ENCODE data around the gene POU6F2.
A peak's percentile ranks its signal among the peaks of the same experiment; 100 is the strongest.
"Not testable (repeated sequence)": the region's sequence is repeated elsewhere in the genome, so short reads cannot be mapped to it uniquely, and the experiment has no call there.

POU6F2 gene

DNA sequence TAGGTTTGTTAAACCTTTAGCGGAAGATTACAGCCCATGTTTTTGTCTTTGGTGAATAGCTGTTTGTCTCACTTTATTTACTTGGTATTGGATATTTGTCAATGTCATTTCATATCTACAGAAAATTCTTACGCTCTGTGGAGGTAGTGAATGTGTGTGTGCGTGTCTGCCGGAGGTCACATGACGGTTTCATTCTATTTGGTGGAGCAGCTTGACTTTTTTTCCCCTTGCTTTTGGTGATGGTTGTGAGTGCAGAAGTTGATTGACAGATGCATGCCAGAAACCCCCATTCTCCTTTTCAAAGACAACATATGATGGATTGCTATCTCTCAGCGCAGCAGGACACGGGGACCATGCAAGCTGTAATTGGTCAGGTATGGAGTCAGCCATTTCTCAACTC is at the start of gene POU6F2:
POU6F2 (plus strand) TSS at position 225 of the 400 bp plus-strand sequence; CDS start at position 270, 45 bp downstream.
- no peak for DNase-seq

DNA sequence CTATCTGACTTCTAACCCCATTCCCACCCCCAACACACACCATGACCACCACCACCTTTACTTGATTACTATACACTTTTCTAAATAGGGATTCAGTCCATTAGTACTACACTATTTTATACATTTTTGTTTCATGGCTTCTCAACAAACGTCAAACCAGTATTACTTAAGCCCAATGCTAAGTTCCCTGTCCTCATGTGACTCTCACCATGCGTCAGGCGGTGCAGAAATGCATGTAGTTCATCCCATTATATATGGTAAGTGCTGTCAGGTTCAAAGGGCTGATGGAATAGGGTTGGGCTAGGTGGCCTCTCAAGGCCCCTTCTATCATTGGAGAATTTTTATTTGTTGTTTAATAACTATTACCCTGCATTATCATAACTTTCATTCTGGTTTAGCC is 49.2 kb upstream of the POU6F2 start:
- DNase-seq: no peak

- no peak for DNase-seq
These were observed 48.1 kb upstream of the POU6F2 start for GRCh38 chr7:38929460-38930171.

DNA sequence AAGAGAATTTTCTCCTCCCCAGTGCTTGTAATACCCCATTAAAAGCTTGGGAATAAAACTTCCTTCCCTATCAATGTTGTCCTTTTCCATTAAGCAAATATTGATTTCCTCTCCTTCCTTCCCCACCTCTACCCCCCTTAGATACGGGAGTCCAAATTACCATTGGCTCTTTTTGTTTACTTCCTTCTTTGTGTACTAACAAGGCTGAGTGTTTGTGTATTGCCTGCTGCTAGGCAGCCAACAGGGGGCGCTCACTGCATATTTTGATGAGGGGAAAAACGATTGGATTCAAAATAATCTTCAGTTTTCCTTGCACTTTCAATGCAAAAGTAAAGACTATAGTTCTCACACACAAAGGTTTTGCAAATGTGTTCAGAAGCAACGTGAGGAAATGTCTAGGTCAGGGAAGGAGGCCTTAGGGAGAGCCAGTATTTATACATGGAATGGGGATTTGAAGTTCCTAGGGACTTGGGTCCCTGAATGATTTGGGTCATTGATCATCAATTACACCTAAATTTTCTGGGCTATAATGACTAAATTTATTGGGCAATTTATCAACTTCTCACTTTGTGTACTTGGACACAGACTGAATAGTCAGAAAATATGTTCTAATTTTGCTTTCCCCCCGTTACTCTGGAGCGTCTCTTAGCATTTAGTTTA is 45.1 kb upstream of the POU6F2 start:
- peak; percentile 65 for DNase-seq

- no peak for DNase-seq
These were observed 43.7 kb upstream of the POU6F2 start for GRCh38 chr7:38934051-38934450.

GRCh38 chr7:38934536-38934935 is 43.2 kb upstream of the POU6F2 start:
- no peak for DNase-seq

- DNase-seq: no peak
These were observed 41.1 kb upstream of the POU6F2 start for GRCh38 chr7:38936641-38937040.

- DNase-seq: no peak
These were observed 39.7 kb upstream of the POU6F2 start for GRCh38 chr7:38938001-38938485.

GRCh38 chr7:38938589-38938988 is 39.1 kb upstream of the POU6F2 start:
- DNase-seq: no peak

DNA sequence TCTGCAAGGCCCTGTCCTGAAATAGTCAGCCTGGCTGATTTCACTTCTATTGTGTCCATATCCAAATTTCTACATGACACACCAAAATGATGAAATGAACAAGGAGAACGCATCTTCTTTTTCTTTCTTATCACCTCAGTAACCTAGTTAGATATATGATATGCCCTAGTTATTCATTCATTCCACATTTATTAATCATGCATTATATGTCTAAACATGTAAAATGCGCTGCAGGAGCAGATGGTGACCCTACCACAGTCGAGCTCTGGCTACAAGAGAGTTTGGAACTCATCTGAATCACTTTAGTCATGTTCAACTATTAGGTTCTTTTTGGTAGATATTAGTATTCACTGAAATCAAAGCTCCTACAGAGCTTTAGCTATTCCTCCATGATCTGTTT is 36.9 kb upstream of the POU6F2 start:
- DNase-seq: no peak

DNA sequence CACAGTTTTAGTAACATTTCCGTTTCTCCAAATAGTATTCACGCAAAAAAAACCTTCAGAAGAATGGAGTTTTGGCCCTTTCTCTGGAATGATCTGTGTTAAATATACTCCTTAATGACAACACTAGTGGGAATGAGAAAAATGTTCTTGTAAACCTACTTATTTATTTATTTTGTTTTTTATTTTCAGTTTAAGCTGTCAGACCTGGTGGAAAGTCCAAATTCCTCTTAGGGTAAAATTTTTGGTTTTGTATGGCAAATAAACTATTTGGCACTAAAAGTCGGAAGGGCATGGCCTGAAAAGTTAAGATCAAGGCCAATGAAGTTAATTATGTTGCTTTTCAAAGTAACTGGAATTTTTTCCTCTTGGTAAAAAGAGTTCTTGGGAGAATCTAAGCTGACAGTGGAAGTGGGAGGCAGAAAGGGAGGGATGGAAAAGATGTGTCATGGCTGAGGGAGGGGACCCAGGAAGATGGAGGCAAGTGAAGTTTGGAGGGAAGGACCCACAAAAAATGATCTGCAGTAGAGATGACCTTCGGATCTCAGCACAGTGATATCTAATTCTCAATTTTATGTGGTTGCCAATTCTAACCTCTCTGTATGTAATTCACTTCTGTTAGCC is 35.2 kb upstream of the POU6F2 start:
- no peak for DNase-seq

- not testable (repeated sequence) for DNase-seq
These were observed 30.2 kb upstream of the POU6F2 start for GRCh38 chr7:38947541-38947940.

- DNase-seq: no peak
These were observed 27.4 kb upstream of the POU6F2 start for GRCh38 chr7:38950309-38950708.

- DNase-seq: no peak
These were observed 26.5 kb upstream of the POU6F2 start for GRCh38 chr7:38951213-38951612.

GRCh38 chr7:38953227-38953626 is 24.5 kb upstream of the POU6F2 start:
- no peak for DNase-seq

DNA sequence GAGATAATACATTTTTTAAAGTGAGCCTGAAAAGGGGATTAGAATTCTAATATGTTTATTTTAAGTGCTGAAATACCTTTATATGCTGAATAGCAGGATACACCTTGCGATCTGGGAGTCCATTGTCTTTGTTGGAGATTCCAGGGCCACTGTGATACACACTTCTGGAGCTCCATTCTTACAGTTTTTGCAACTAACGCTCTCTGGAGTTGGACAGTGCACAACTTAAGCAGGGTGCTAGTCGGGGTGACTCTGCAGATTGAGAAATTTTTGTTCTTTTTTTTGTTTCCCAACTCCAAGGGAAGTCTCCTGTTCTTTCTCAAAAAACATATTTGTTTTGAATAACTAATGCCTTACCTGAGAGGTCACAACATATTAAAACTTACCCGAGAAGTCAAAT is 23.7 kb upstream of the POU6F2 start:
- no peak for DNase-seq

DNA sequence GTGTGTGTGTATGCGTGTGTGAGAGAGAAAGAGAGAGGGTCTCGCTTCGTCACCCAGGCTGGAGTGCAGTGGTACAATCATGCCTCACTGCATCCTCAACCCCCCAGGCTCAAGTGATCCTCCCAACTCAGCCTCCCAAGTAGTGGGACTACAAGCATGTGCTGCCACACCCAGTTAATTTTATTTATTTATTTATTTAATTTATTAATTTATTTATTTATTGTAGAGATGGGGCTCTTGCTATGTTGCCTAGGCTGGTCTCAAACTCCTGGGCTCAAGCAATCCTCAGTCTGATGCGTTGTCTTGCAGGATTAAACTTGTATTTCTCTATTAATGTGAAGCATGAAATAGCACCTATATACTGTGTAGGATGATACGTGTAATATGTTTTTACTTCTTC is 21.8 kb upstream of the POU6F2 start:
- DNase-seq: no peak

- no peak for DNase-seq
These were observed 15.7 kb upstream of the POU6F2 start for GRCh38 chr7:38962028-38962427.

DNA sequence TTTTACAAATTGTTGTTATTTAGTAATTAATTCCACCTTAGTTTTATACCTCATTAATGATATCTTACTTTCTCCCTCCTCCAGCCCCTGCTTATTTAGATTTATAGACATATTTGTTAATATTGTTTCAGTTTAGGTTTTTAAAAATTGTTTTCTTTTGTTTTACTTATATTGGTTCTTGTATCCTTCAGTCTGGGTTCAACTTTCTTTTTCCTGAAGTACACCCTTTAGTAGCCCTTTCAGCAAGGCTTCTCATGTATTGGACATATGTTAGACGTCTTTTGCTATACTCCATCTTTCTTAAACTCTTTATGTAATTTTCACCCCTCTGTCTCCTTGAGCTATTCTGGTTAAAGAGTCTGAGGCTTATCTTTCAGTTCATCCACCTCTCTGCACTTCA is 12.8 kb upstream of the POU6F2 start:
- no peak for DNase-seq

GRCh38 chr7:38973760-38974159 is 3.9 kb upstream of the POU6F2 start:
- DNase-seq: no peak

DNA sequence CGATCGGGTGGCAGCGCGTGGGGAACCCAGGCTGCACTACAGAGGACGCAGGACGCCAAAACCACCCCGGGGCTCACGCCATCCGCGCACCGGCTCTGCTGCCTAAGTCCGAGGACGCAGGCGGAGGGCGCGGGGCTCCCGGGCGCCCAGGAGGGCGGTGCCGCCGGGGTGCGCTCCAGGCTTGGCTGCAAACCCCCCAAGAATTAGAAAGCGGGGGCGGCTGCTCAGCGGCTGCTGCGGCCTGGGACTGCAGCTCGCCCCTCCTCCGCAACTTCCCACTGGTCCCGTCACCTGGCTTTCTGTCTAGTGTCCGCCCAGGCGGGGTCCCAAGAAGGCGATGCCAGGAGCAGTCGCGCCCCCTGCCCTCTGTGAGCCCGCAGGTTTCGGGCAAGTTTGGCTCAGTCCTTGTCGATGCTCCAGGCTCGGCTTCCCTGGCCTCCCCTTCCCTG is 1.7 kb upstream of the POU6F2 start:
- DNase-seq: no peak

- no peak for DNase-seq
These were observed 782 bp downstream of the POU6F2 start for GRCh38 chr7:38978491-38978890.

GRCh38 chr7:38992203-38992602 is 14.5 kb downstream of the POU6F2 start:
- DNase-seq: no peak

DNA sequence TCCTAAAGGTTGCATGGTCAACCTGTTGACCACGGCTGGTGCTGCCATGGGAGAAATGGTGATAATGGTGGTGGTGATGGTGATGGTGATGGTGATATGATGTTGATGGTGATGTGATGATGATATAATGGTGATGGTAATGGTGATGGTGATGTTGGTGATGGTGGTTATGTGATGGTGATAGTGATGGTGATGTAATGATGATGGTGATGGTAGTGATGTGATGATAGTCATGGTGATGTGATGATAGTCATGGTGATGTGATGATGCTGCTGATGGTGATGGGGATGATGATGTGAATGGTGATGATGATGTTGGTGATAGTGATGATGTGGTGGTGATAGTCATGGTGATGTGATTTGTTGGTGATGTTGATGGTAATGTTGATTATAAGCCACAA is 23.9 kb downstream of the POU6F2 start:
- DNase-seq: no peak
